ENCODE measurements around the gene TTC33. TPM values are rescaled to one million over a fixed set of nuclear protein-coding genes. Genes with fewer than 3 reads are reported as not detected.
"Not testable (repeated sequence)": the region's sequence is repeated elsewhere in the genome, so short reads cannot be mapped to it uniquely, and the experiment has no call there.

The TTC33 gene
- polyA plus RNA-seq, 1 of the 3 experiments (the other 2 are of a cell fraction): 2.2 TPM

DNA sequence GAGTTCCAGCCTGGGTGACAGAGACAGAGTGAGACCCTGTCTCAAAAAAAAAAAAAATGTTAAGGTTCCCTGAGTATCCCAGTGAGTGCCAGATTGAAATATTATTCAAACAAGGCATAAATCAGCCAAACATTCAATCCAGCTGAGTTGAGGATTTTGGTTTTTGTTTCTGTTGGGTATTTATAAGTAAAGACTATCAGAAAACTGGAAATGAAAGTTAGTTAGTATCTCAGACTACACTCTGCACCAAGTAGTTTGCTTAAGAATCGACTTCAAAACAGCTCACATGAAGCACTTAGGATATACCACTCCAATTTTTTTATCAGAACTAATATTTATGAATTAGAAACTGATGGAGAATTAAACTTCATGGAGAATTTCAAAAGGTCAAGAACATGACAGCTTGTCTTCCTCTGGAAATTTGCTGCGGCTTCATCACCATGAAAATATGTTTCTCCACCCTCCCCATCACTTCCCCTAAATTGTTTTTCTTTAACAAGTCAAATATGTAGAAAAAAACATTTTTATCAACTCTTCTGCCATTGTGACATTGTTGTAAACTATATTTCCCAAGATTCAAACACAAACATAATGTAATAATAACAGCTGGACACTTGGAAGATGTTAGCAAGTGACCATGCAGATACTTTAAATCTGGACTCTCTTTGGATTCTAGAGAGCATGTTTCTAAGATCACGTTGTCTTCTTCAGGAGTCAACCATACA, 186.1 kb downstream of the TTC33 start:
- Histone ChIP-seq H3K4me3 (ENCODE audit: low read depth in 2 of 2, low read length in 1 of 2) (no peak overlapping the region), H3K9ac (no peak overlapping the region), H3K27ac (ENCODE audit: low read depth in 2 of 2, low read length in 1 of 2) (no peak overlapping the region), H3K36me3 (replicated peaks in 1 of 2; ENCODE audit: control insufficient read depth in 1 of 2, insufficient read depth in 2 of 2, low read length in 1 of 2) (no peaks in the 10 kb centered on the region), H4K20me1 (ENCODE audit: insufficient read depth) (no peaks in the 10 kb centered on the region), H3K9me3 (no peaks in the 10 kb centered on the region), H3K4me1 (ENCODE audit: control insufficient read depth in 1 of 2, insufficient read depth in 2 of 2, low read depth in 1 of 2, low read length in 1 of 2) (no peaks in the 10 kb centered on the region), H3K4me2 (no peak overlapping the region), H3F3A (replicated peaks; ENCODE audit: insufficient read depth) (no peaks in the 10 kb centered on the region), H3K79me2 (ENCODE audit: insufficient read depth) (no peaks in the 10 kb centered on the region), H3K9me2 (no peaks in the 10 kb centered on the region), H3K27me3 (ENCODE audit: insufficient read depth) (peaks cover 6% of the 10 kb centered on the region; the same call in 1 of the 2 replicates), H2AFZ (ENCODE audit: low read depth) (no peak overlapping the region)
- no peak for DNase-seq
- CTCF ChIA-PET: no interaction called here
- POLR2A ChIA-PET: no interaction called here
- WGBS (ENCODE audit: low lambda C conversion rate): 4% methylated on average over 3 of the region's 3 CpGs
- TF ChIP-seq, protein P1, sequence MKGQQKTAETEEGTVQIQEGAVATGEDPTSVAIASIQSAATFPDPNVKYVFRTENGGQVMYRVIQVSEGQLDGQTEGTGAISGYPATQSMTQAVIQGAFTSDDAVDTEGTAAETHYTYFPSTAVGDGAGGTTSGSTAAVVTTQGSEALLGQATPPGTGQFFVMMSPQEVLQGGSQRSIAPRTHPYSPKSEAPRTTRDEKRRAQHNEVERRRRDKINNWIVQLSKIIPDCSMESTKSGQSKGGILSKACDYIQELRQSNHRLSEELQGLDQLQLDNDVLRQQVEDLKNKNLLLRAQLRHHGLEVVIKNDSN (IDR thresholded peaks at IDR 0.05; ENCODE audit: borderline replicate concordance, low read depth): no peak

DNA sequence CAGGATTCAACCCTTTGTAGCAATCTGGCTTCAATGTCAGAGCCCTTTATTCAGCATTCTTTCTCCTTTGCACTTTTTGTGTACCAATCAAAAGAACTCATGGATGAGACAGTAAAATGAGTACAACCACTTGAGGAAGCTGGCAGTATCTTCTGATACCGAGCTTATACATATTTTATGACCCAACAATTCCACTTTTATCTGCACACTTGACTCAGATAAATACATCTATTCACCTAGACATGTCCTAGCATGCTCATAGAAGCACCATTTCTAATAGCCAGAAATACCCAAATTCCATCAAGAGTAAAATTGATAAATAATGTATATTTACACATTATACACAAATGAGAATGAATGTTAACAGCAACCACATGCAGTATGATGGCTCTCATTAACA, 187.2 kb downstream of the TTC33 start:
- ChIA-PET CTCF (interaction anchor here (1.1 kb wide), 1 partner anchor 12 kb away, joined by 3 read pairs; no protein-coding TSS in a partner anchor), POLR2A (no interaction called here)
- no peak for TF ChIP-seq FOSL2 (IDR thresholded peaks at IDR 0.05; ENCODE audit: borderline replicate concordance, low read depth)
- TF ChIP-seq, protein P2, sequence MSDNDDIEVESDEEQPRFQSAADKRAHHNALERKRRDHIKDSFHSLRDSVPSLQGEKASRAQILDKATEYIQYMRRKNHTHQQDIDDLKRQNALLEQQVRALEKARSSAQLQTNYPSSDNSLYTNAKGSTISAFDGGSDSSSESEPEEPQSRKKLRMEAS (IDR thresholded peaks at IDR 0.05; ENCODE audit: low read depth): no peak
- no peak for TF ChIP-seq JUND (IDR thresholded peaks at IDR 0.05)
- TF ChIP-seq RAD21 (IDR thresholded peaks at IDR 0.05; ENCODE audit: low read length): no peak
- TF ChIP-seq, protein P3, sequence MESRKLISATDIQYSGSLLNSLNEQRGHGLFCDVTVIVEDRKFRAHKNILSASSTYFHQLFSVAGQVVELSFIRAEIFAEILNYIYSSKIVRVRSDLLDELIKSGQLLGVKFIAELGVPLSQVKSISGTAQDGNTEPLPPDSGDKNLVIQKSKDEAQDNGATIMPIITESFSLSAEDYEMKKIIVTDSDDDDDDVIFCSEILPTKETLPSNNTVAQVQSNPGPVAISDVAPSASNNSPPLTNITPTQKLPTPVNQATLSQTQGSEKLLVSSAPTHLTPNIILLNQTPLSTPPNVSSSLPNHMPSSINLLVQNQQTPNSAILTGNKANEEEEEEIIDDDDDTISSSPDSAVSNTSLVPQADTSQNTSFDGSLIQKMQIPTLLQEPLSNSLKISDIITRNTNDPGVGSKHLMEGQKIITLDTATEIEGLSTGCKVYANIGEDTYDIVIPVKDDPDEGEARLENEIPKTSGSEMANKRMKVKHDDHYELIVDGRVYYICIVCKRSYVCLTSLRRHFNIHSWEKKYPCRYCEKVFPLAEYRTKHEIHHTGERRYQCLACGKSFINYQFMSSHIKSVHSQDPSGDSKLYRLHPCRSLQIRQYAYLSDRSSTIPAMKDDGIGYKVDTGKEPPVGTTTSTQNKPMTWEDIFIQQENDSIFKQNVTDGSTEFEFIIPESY (IDR thresholded peaks at IDR 0.05; ENCODE audit: borderline replicate concordance, low read depth): no peak
- TF ChIP-seq SIN3A (IDR thresholded peaks at IDR 0.05; ENCODE audit: borderline replicate concordance, low read depth, low read length): no peak
- TF ChIP-seq RFX5 (IDR thresholded peaks at IDR 0.05; ENCODE audit: low read length): no peak
- no peak for TF ChIP-seq GABPA (IDR thresholded peaks at IDR 0.05; ENCODE audit: low read depth)
- no peak for DNase-seq
- H3K79me2 ChIP-seq (ENCODE audit: insufficient read depth): no peaks in the 10 kb centered on the region
- H3F3A ChIP-seq (replicated peaks; ENCODE audit: insufficient read depth): no peaks in the 10 kb centered on the region
- 11% methylated on average over 1 of the region's 1 CpG for WGBS (ENCODE audit: low lambda C conversion rate)
- no peak overlapping the region for H3K27ac ChIP-seq (ENCODE audit: low read depth in 2 of 2, low read length in 1 of 2)
- no peaks in the 10 kb centered on the region for H3K36me3 ChIP-seq (replicated peaks in 1 of 2; ENCODE audit: control insufficient read depth in 1 of 2, insufficient read depth in 2 of 2, low read length in 1 of 2)
- no peaks in the 10 kb centered on the region for H3K9me3 ChIP-seq
- no peak overlapping the region for H2AFZ ChIP-seq (ENCODE audit: low read depth)
- H3K9ac ChIP-seq: no peak overlapping the region
- H3K4me1 ChIP-seq (ENCODE audit: control insufficient read depth in 1 of 2, insufficient read depth in 2 of 2, low read depth in 1 of 2, low read length in 1 of 2): no peaks in the 10 kb centered on the region
- no peaks in the 10 kb centered on the region for H4K20me1 ChIP-seq (ENCODE audit: insufficient read depth)
- H3K27me3 ChIP-seq (ENCODE audit: insufficient read depth): no peaks in the 10 kb centered on the region
- no peak overlapping the region for H3K4me3 ChIP-seq (ENCODE audit: low read depth in 2 of 2, low read length in 1 of 2)
- no peak overlapping the region for H3K4me2 ChIP-seq
- no peaks in the 10 kb centered on the region for H3K9me2 ChIP-seq

DNA sequence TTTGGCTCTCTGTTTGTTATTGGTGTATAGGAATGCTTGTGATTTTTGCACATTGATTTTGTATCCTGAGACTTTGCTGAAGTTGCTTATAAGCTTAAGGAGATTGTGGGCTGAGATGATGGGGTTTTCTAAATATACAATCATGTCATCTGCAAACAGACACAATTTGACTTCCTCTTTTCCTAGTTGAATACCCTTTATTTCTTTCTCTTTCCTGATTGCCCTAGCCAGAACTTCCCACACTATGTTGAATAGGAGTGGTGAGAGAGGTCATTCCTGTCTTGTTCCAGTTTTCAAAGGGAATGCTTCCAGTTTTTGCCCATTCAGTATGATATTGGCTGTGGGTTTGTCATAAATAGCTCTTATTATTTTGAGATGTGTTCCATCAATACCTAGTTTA, 192.6 kb downstream of the TTC33 start:
- H3K4me2 ChIP-seq; H3K4me1 ChIP-seq (ENCODE audit: control insufficient read depth in 1 of 2, insufficient read depth in 2 of 2, low read depth in 1 of 2, low read length in 1 of 2); H4K20me1 ChIP-seq (ENCODE audit: insufficient read depth); H3K9me2 ChIP-seq; H2AFZ ChIP-seq (ENCODE audit: low read depth); H3K27ac ChIP-seq (ENCODE audit: low read depth in 2 of 2, low read length in 1 of 2); H3K79me2 ChIP-seq (ENCODE audit: insufficient read depth); H3K9me3 ChIP-seq; DNase-seq; CTCF ChIA-PET; POLR2A ChIA-PET; H3K36me3 ChIP-seq (replicated peaks in 1 of 2; ENCODE audit: control insufficient read depth in 1 of 2, insufficient read depth in 2 of 2, low read length in 1 of 2); H3K27me3 ChIP-seq (ENCODE audit: insufficient read depth); H3K4me3 ChIP-seq (ENCODE audit: low read depth in 2 of 2, low read length in 1 of 2); H3F3A ChIP-seq (replicated peaks; ENCODE audit: insufficient read depth); H3K9ac ChIP-seq: not testable (repeated sequence)

Measured in SK-N-SH (cell line).